Measurements from ENCODE around the gene PSMF1.

PSMF1 gene, protein sequence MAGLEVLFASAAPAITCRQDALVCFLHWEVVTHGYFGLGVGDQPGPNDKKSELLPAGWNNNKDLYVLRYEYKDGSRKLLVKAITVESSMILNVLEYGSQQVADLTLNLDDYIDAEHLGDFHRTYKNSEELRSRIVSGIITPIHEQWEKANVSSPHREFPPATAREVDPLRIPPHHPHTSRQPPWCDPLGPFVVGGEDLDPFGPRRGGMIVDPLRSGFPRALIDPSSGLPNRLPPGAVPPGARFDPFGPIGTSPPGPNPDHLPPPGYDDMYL

GRCh38 chr20:1118336-1119127 lies at the start of gene PSMF1:
TSS of gene PSMF1 (plus strand) at chr20:1118602. CDS start at chr20:1118774, 172 bp downstream.
- Histone ChIP-seq H3K27ac (ENCODE audit: low read length) (peak within 1 kb of the TSS; percentile 1), H3K36me3 (ENCODE audit: control insufficient read depth in 2 of 2, insufficient read depth in 2 of 2, low read length in 2 of 2) (peaks cover 7 to 9% of the 10 kb centered on the region in 2 donors), H3K9me3 (ENCODE audit: control insufficient read depth in 2 of 2, low read length in 2 of 2) (no peaks in the 10 kb centered on the region), H3K27me3 (ENCODE audit: control insufficient read depth in 1 of 2, insufficient read depth in 2 of 2, low read length in 2 of 2) (no peaks in the 10 kb centered on the region), H3K9ac (ENCODE audit: low read length in 2 of 2) (peak within 1 kb of the TSS; percentile 84 to 91), H3K4me1 (ENCODE audit: control insufficient read depth, insufficient read depth, low read length) (peaks cover 39% of the 10 kb centered on the region), H3K4me3 (ENCODE audit: low read length in 2 of 2) (peak within 1 kb of the TSS; percentile 94 to 99)

GRCh38 chr20:1072258-1072657 lies 46.1 kb upstream of the PSMF1 start:
- Histone ChIP-seq H3K9me3 (ENCODE audit: control insufficient read depth in 2 of 2, low read length in 2 of 2) (peaks cover 0 to 4% of the 10 kb centered on the region in 2 donors), H3K4me1 (ENCODE audit: control insufficient read depth, insufficient read depth, low read length) (no peaks in the 10 kb centered on the region), H3K36me3 (ENCODE audit: control insufficient read depth in 2 of 2, insufficient read depth in 2 of 2, low read length in 2 of 2) (no peaks in the 10 kb centered on the region), H3K4me3 (ENCODE audit: low read length in 2 of 2) (no peak overlapping the region), H3K27me3 (ENCODE audit: control insufficient read depth in 1 of 2, insufficient read depth in 2 of 2, low read length in 2 of 2) (no peaks in the 10 kb centered on the region), H3K9ac (ENCODE audit: low read length in 2 of 2) (no peak overlapping the region), H3K27ac (ENCODE audit: low read length) (no peak overlapping the region)

GRCh38 chr20:1075616-1076015 lies 42.8 kb upstream of the PSMF1 start:
- Histone ChIP-seq H3K27me3 (ENCODE audit: control insufficient read depth in 1 of 2, insufficient read depth in 2 of 2, low read length in 2 of 2) (no peaks in the 10 kb centered on the region), H3K4me3 (ENCODE audit: low read length in 2 of 2) (no peak overlapping the region), H3K9ac (ENCODE audit: low read length in 2 of 2) (no peak overlapping the region), H3K27ac (ENCODE audit: low read length) (no peak overlapping the region), H3K36me3 (ENCODE audit: control insufficient read depth in 2 of 2, insufficient read depth in 2 of 2, low read length in 2 of 2) (no peaks in the 10 kb centered on the region), H3K9me3 (ENCODE audit: control insufficient read depth in 2 of 2, low read length in 2 of 2) (peaks cover 0 to 4% of the 10 kb centered on the region in 2 donors), H3K4me1 (ENCODE audit: control insufficient read depth, insufficient read depth, low read length) (no peaks in the 10 kb centered on the region)

- Histone ChIP-seq H3K4me1 (ENCODE audit: control insufficient read depth, insufficient read depth, low read length) (no peaks in the 10 kb centered on the region), H3K36me3 (ENCODE audit: control insufficient read depth in 2 of 2, insufficient read depth in 2 of 2, low read length in 2 of 2) (no peaks in the 10 kb centered on the region), H3K9ac (ENCODE audit: low read length in 2 of 2) (no peak overlapping the region), H3K27ac (ENCODE audit: low read length) (no peak overlapping the region), H3K4me3 (ENCODE audit: low read length in 2 of 2) (no peak overlapping the region), H3K9me3 (ENCODE audit: control insufficient read depth in 2 of 2, low read length in 2 of 2) (no peaks in the 10 kb centered on the region), H3K27me3 (ENCODE audit: control insufficient read depth in 1 of 2, insufficient read depth in 2 of 2, low read length in 2 of 2) (no peaks in the 10 kb centered on the region)
These were observed 36.5 kb upstream of the PSMF1 start for GRCh38 chr20:1081891-1082290.

- no peaks in the 10 kb centered on the region for H3K4me1 ChIP-seq (ENCODE audit: control insufficient read depth, insufficient read depth, low read length)
- no peak overlapping the region for H3K9ac ChIP-seq (ENCODE audit: low read length in 2 of 2)
- no peak overlapping the region for H3K4me3 ChIP-seq (ENCODE audit: low read length in 2 of 2)
- H3K27ac ChIP-seq (ENCODE audit: low read length) = no peak overlapping the region
- no peaks in the 10 kb centered on the region for H3K36me3 ChIP-seq (ENCODE audit: control insufficient read depth in 2 of 2, insufficient read depth in 2 of 2, low read length in 2 of 2)
- no peaks in the 10 kb centered on the region for H3K27me3 ChIP-seq (ENCODE audit: control insufficient read depth in 1 of 2, insufficient read depth in 2 of 2, low read length in 2 of 2)
- H3K9me3 ChIP-seq (ENCODE audit: control insufficient read depth in 2 of 2, low read length in 2 of 2) = peaks cover 0 to under 1% of the 10 kb centered on the region in 2 donors
These were observed 34.8 kb upstream of the PSMF1 start for GRCh38 chr20:1083431-1084080.

DNA sequence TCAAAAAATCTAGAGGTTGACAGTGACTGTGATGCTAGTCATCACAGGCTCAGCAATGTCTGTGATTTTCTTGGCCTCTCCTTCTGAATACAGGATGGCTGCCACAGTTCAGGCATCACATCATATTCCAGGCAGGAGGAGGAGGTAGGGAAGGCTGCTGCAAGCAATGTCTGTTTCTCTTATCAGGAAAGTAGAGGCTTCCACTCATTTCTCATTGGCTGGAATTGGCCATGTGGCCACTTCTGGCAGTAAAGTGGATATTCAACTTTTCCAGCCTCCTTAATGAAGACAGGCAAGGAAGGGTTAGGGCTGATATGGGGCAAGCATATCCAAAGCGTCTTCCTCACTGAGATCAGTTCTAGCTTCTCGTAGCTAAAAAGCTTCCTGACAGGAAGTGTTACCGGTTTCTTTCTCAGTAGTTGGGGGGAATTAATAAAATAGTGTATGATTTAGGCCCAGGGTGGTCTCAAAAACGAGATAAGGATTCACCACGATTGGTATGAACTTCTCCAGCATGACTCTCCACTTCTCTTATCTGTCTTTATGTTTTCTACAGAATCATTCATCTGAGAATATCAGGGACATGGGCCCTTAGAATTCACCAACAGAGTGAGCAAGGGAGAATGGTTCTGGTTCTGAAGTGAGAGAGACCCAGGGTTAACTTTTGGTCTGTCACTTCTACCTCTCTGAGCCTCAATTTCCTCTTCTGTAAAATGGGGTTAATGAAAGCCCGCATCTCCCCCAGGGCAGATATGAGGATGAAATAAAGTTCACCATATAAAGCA lies 32.7 kb upstream of the PSMF1 start:
- Histone ChIP-seq H3K27me3 (ENCODE audit: control insufficient read depth in 1 of 2, insufficient read depth in 2 of 2, low read length in 2 of 2) (no peaks in the 10 kb centered on the region), H3K27ac (ENCODE audit: low read length) (no peak overlapping the region), H3K4me1 (ENCODE audit: control insufficient read depth, insufficient read depth, low read length) (no peaks in the 10 kb centered on the region), H3K36me3 (ENCODE audit: control insufficient read depth in 2 of 2, insufficient read depth in 2 of 2, low read length in 2 of 2) (no peaks in the 10 kb centered on the region), H3K4me3 (ENCODE audit: low read length in 2 of 2) (no peak overlapping the region), H3K9me3 (ENCODE audit: control insufficient read depth in 2 of 2, low read length in 2 of 2) (peaks cover 5 to 7% of the 10 kb centered on the region in 2 donors), H3K9ac (ENCODE audit: low read length in 2 of 2) (no peak overlapping the region)

DNA sequence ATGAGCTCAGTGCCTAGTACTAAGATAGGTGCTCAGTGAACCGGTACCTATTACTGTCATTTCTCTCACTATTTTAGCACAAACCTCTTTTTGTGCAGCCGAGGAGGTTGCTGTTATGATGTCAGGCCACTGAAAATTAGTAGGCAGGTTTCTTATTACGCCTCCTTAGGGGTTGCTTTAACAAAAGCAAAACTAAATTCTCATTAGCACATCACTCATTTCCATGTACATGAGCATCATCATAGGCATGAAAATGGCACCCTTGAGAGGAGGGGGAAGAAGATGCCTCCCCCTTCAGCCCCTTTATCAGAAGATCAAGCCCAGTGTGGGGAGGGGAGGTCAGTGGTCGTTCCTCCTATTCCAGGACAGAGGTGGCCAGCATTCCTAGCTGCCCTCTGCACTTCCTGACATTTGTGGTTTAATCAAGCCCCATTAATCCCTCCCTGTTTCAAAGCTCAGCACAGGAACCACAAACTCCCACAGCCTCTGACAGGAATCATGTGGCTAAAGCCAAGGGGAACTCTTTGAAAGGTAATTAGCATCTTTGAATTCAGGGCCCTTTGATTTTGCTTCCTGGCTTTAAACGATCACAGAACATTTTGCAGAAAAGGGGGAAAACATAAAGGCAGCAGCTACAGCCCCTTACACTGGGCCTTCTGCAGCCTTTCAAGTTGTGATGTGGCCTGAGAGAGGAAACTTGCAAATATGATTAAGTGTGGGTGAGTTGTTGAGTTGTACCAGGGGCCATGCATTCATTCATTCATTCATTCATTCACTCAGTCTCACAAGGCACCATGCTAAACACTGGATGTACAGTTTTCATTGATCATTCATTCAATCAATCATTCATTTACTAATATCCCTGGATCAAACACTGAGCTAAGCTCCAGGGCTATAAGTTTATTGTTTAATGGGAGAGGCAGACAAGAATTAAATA lies 31.9 kb upstream of the PSMF1 start:
- Histone ChIP-seq H3K9ac (ENCODE audit: low read length in 2 of 2) (no peak overlapping the region), H3K27ac (ENCODE audit: low read length) (no peak overlapping the region), H3K36me3 (ENCODE audit: control insufficient read depth in 2 of 2, insufficient read depth in 2 of 2, low read length in 2 of 2) (no peaks in the 10 kb centered on the region), H3K9me3 (ENCODE audit: control insufficient read depth in 2 of 2, low read length in 2 of 2) (peaks cover 5 to 7% of the 10 kb centered on the region in 2 donors), H3K4me3 (ENCODE audit: low read length in 2 of 2) (no peak overlapping the region), H3K27me3 (ENCODE audit: control insufficient read depth in 1 of 2, insufficient read depth in 2 of 2, low read length in 2 of 2) (no peaks in the 10 kb centered on the region), H3K4me1 (ENCODE audit: control insufficient read depth, insufficient read depth, low read length) (no peaks in the 10 kb centered on the region)

GRCh38 chr20:1087311-1087905 lies 31.0 kb upstream of the PSMF1 start:
- Histone ChIP-seq H3K4me3 (ENCODE audit: low read length in 2 of 2) (no peak overlapping the region), H3K27ac (ENCODE audit: low read length) (no peak overlapping the region), H3K9ac (ENCODE audit: low read length in 2 of 2) (no peak overlapping the region), H3K4me1 (ENCODE audit: control insufficient read depth, insufficient read depth, low read length) (no peaks in the 10 kb centered on the region), H3K27me3 (ENCODE audit: control insufficient read depth in 1 of 2, insufficient read depth in 2 of 2, low read length in 2 of 2) (no peaks in the 10 kb centered on the region), H3K9me3 (ENCODE audit: control insufficient read depth in 2 of 2, low read length in 2 of 2) (peaks cover 5 to 7% of the 10 kb centered on the region in 2 donors), H3K36me3 (ENCODE audit: control insufficient read depth in 2 of 2, insufficient read depth in 2 of 2, low read length in 2 of 2) (no peaks in the 10 kb centered on the region)

- Histone ChIP-seq H3K9me3 (ENCODE audit: control insufficient read depth in 2 of 2, low read length in 2 of 2) (peaks cover 0 to 10% of the 10 kb centered on the region in 2 donors), H3K36me3 (ENCODE audit: control insufficient read depth in 2 of 2, insufficient read depth in 2 of 2, low read length in 2 of 2) (no peaks in the 10 kb centered on the region), H3K27ac (ENCODE audit: low read length) (no peak overlapping the region), H3K4me3 (ENCODE audit: low read length in 2 of 2) (no peak overlapping the region), H3K4me1 (ENCODE audit: control insufficient read depth, insufficient read depth, low read length) (no peaks in the 10 kb centered on the region), H3K27me3 (ENCODE audit: control insufficient read depth in 1 of 2, insufficient read depth in 2 of 2, low read length in 2 of 2) (no peaks in the 10 kb centered on the region), H3K9ac (ENCODE audit: low read length in 2 of 2) (no peak overlapping the region)
These were observed 23.7 kb upstream of the PSMF1 start for GRCh38 chr20:1094751-1095150.
